Astrocyte (in vitro differentiated cells and primary cell): Measurements from ENCODE around the gene CENPE. TPM values are rescaled to one million over a fixed set of nuclear protein-coding genes. Genes with fewer than 3 reads are reported as not detected.
A peak's percentile ranks its signal among the peaks of the same experiment; 100 is the strongest.

Experiments used
- DNase-seq: peaks from one replicate; pipeline ENCODE4 v3.0.0-alpha.2; 2010; ENCODE audit warnings: low read depth
- FAIRE-seq: peaks from 2 replicates; lab custom pipeline; 2011; peaks lifted over from hg19 to GRCh38; lab: Jason Lieb, UNC
- H2AFZ ChIP-seq: 2 replicates; pipeline ENCODE4 v1.6.0; 2012; ENCODE audit warnings: low read depth, low read length, inconsistent platforms
- H3K27ac ChIP-seq: 2 replicates; pipeline ENCODE4 v1.5.1; 2011; ENCODE audit warnings: low read depth, low read length, inconsistent platforms
- H3K27me3 ChIP-seq: 2 replicates; pipeline ENCODE4 v1.6.0; 2011; ENCODE audit warnings: low read length, inconsistent platforms; ENCODE audit not compliant: insufficient read depth
- H3K36me3 ChIP-seq: 2 replicates; pipeline ENCODE4 v1.5.1; 2011; ENCODE audit warnings: low read length, inconsistent platforms; ENCODE audit not compliant: insufficient read depth
- H3K4me1 ChIP-seq: 2 replicates; pipeline ENCODE4 v1.5.1; 2011; ENCODE audit warnings: low read length, inconsistent platforms; ENCODE audit not compliant: insufficient read depth
- H3K4me2 ChIP-seq: 2 replicates; pipeline ENCODE4 v1.6.0; 2012; ENCODE audit warnings: low read length, inconsistent platforms
- H3K4me3 ChIP-seq: 2 replicates; pipeline ENCODE4 v1.5.1; 2011; ENCODE audit warnings: low read depth, mild to moderate bottlenecking, low read length, inconsistent platforms; ENCODE audit not compliant: insufficient read depth
- H3K79me2 ChIP-seq: 2 replicates; pipeline ENCODE4 v1.6.0; 2012; ENCODE audit warnings: mild to moderate bottlenecking, low read length, inconsistent platforms; ENCODE audit not compliant: insufficient read depth
- H3K9ac ChIP-seq: 2 replicates; pipeline ENCODE4 v1.6.0; 2012; ENCODE audit warnings: mild to moderate bottlenecking, low read length, inconsistent platforms
- H3K9me3 ChIP-seq: 2 replicates; pipeline ENCODE4 v1.5.1; 2012; ENCODE audit warnings: low read depth, mild to moderate bottlenecking, low read length, inconsistent platforms; ENCODE audit not compliant: insufficient read depth
- H4K20me1 ChIP-seq: 2 replicates; pipeline ENCODE4 v1.6.0; 2012; ENCODE audit warnings: low read length, inconsistent platforms; ENCODE audit not compliant: insufficient read depth
- H3K27ac Mint-ChIP-seq: one replicate; pipeline ENCODE4 v1.8.0; 2021; ENCODE audit warnings: mild to moderate bottlenecking, mixed read lengths; ENCODE audit not compliant: unreplicated experiment
- H3K27me3 Mint-ChIP-seq: one replicate; pipeline ENCODE4 v1.8.0; 2021; ENCODE audit warnings: low read depth, mixed read lengths; ENCODE audit not compliant: unreplicated experiment
- H3K36me3 Mint-ChIP-seq: one replicate; pipeline ENCODE4 v1.8.0; 2021; ENCODE audit warnings: low read depth, mixed read lengths; ENCODE audit not compliant: unreplicated experiment
- H3K4me1 Mint-ChIP-seq: one replicate; pipeline ENCODE4 v1.8.0; 2021; ENCODE audit warnings: low read depth, mixed read lengths; ENCODE audit not compliant: unreplicated experiment
- H3K4me3 Mint-ChIP-seq: one replicate; pipeline ENCODE4 v1.8.0; 2021; ENCODE audit warnings: mild to moderate bottlenecking, moderate library complexity, mixed read lengths; ENCODE audit not compliant: unreplicated experiment
- H3K9me3 Mint-ChIP-seq: one replicate; pipeline ENCODE4 v1.8.0; 2021; ENCODE audit warnings: mild to moderate bottlenecking, mixed read lengths; ENCODE audit not compliant: unreplicated experiment
- EZH2 ChIP-seq: IDR thresholded peaks from 2 replicates; pipeline ENCODE4 v1.6.1; 2012; ENCODE audit warnings: mild to moderate bottlenecking, low read length, inconsistent platforms; ENCODE audit not compliant: insufficient read depth
- total RNA-seq: library from RNA; stranded (reverse); gene quantifications from 2 replicates; pipeline ENCODE4 v1.2.1, GENCODE V29; 2021
- TF ChIP-seq, protein P1 (sequence below): IDR thresholded peaks from 2 replicates; pipeline ENCODE4 v1.5.1; 2011; ENCODE audit warnings: low read depth, mild to moderate bottlenecking, inconsistent platforms, low read length, moderate library complexity; ENCODE audit not compliant: insufficient read depth

CENPE gene
- total RNA-seq, 1 donor from 2014 or later: 5.6 TPM

DNA sequence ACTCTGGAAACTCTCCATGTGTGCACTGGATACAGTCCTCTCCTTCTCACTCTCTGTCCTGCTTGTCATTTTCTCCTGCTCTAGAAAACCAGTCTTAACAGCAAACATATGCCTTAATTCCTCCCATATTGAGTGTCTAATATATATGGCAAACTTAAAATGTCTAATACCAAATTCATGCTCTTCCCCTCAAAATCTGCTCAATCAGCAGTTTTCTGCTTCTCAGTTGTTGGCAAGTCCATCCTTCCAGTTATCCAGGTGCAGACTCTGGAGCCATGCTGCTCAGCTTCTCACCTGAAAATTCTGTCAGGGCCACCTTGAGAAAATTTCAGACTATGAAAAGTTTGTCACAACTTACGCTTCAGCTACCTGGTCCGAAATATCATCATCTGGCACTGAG, 3.1 kb upstream of the CENPE start:
- Histone ChIP-seq H3K9me3 (no peaks in the 10 kb centered on the region), H3K4me3 (no peak overlapping the region), H3K79me2 (peaks cover 19% of the 10 kb centered on the region), H4K20me1 (no peaks in the 10 kb centered on the region), H3K27ac (no peak overlapping the region), H3K36me3 (no peaks in the 10 kb centered on the region), H2AFZ (no peak overlapping the region), H3K27me3 (no peaks in the 10 kb centered on the region), H3K4me1 (no peaks in the 10 kb centered on the region), H3K4me2 (no peak overlapping the region), H3K9ac (no peak overlapping the region)
- H3K4me1 Mint-ChIP-seq: no peaks in the 10 kb centered on the region
- no peaks in the 10 kb centered on the region for H3K27me3 Mint-ChIP-seq
- H3K9me3 Mint-ChIP-seq: peaks cover 3% of the 10 kb centered on the region
- no peaks in the 10 kb centered on the region for H3K36me3 Mint-ChIP-seq
- TF ChIP-seq EZH2: no peak
- TF ChIP-seq, protein P1, sequence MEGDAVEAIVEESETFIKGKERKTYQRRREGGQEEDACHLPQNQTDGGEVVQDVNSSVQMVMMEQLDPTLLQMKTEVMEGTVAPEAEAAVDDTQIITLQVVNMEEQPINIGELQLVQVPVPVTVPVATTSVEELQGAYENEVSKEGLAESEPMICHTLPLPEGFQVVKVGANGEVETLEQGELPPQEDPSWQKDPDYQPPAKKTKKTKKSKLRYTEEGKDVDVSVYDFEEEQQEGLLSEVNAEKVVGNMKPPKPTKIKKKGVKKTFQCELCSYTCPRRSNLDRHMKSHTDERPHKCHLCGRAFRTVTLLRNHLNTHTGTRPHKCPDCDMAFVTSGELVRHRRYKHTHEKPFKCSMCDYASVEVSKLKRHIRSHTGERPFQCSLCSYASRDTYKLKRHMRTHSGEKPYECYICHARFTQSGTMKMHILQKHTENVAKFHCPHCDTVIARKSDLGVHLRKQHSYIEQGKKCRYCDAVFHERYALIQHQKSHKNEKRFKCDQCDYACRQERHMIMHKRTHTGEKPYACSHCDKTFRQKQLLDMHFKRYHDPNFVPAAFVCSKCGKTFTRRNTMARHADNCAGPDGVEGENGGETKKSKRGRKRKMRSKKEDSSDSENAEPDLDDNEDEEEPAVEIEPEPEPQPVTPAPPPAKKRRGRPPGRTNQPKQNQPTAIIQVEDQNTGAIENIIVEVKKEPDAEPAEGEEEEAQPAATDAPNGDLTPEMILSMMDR: no peak
- no peak overlapping the region for H3K4me3 Mint-ChIP-seq
- no peak for FAIRE-seq
- DNase-seq: no peak
- H3K27ac Mint-ChIP-seq: no peak overlapping the region

DNA sequence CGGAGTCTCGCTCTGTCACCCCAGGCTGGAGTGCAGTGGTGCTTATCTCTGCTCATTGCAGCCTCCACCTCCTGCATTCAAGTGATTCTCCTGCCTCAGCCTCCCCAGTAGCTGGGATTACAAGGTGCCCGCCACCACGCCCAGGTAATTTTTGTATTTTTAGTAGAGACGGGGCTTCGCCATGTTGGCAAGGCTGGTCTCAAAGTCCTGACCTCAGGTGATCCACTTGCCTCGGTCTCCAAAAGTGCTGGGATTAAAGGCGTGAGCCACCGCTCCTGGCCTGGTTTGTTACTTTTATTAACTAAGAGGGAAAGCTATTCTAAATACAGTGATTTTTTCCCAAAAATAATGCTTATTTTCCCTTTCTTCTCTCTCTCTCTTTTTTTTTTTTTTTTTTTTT, 866 bp upstream of the CENPE start:
- H3K36me3 Mint-ChIP-seq: no peaks in the 10 kb centered on the region
- FAIRE-seq (no peak), DNase-seq (no peak)
- H3K79me2 ChIP-seq: peaks cover 22% of the 10 kb centered on the region
- peaks cover 3% of the 10 kb centered on the region for H3K9me3 Mint-ChIP-seq
- no peaks in the 10 kb centered on the region for H3K9me3 ChIP-seq
- H3K9ac ChIP-seq: peak overlapping the region; percentile 82
- no peaks in the 10 kb centered on the region for H4K20me1 ChIP-seq
- no peaks in the 10 kb centered on the region for H3K4me1 Mint-ChIP-seq
- H3K36me3 ChIP-seq: no peaks in the 10 kb centered on the region
- peak overlapping the region; percentile 81 for H3K4me3 ChIP-seq
- no peak for TF ChIP-seq EZH2
- TF ChIP-seq, protein P1: no peak
- no peak overlapping the region for H3K27ac Mint-ChIP-seq
- no peaks in the 10 kb centered on the region for H3K27me3 ChIP-seq
- H3K27ac ChIP-seq: no peak overlapping the region
- H2AFZ ChIP-seq: peak overlapping the region; percentile 79
- H3K4me1 ChIP-seq: no peaks in the 10 kb centered on the region
- peak overlapping the region; percentile 90 for H3K4me2 ChIP-seq
- H3K27me3 Mint-ChIP-seq: no peaks in the 10 kb centered on the region
- H3K4me3 Mint-ChIP-seq: no peak overlapping the region

DNA sequence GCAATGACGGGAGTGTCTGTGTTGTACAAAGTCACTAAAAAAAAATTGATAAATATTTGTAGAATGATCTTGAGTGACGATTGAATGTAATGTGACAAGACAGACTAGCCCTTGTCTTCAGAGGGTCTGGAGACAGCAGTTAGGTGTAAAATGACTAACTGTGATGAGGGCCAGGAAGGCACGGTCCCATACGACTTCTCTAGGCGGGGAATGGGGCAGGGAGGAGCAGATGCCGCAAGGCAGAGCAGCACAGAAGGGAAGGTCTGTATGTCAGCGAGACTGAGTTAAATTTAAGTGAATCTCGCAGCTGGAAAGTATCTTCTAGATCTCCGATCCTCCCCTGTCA, 405 bp downstream of the CENPE start:
- peak overlapping the region; percentile 81 for H3K4me3 ChIP-seq
- peaks cover 3% of the 10 kb centered on the region for H3K9me3 Mint-ChIP-seq
- H3K4me1 Mint-ChIP-seq: no peaks in the 10 kb centered on the region
- no peaks in the 10 kb centered on the region for H3K4me1 ChIP-seq
- no peaks in the 10 kb centered on the region for H3K36me3 Mint-ChIP-seq
- no peaks in the 10 kb centered on the region for H3K9me3 ChIP-seq
- no peaks in the 10 kb centered on the region for H4K20me1 ChIP-seq
- peak overlapping the region; percentile 89 for H3K4me3 Mint-ChIP-seq
- TF ChIP-seq, protein P1: no peak
- TF ChIP-seq EZH2: no peak
- no peaks in the 10 kb centered on the region for H3K27me3 Mint-ChIP-seq
- peak overlapping the region; percentile 79 for H2AFZ ChIP-seq
- no peaks in the 10 kb centered on the region for H3K36me3 ChIP-seq
- H3K9ac ChIP-seq: peak overlapping the region; percentile 82
- H3K27ac ChIP-seq: peak overlapping the region; percentile 68
- H3K27me3 ChIP-seq: no peaks in the 10 kb centered on the region
- peaks cover 22% of the 10 kb centered on the region for H3K79me2 ChIP-seq
- DNase-seq (peak; percentile 30), FAIRE-seq (no peak)
- peak overlapping the region; percentile 90 for H3K4me2 ChIP-seq
- no peak overlapping the region for H3K27ac Mint-ChIP-seq
